Smooth muscle cell of the brain vasculature (primary cell): ENCODE measurements around the gene CD40.
"Not testable (repeated sequence)": the region's sequence is repeated elsewhere in the genome, so short reads cannot be mapped to it uniquely, and the experiment has no call there.

Source experiments
- DNase-seq: peaks from one replicate; pipeline ENCODE4 v3.0.0-alpha.2; 2012; ENCODE audit warnings: low read depth, low spot score

Gene CD40

GRCh38 chr20:46093531-46093930, 24.6 kb upstream of the CD40 start:
- no peak for DNase-seq

GRCh38 chr20:46099491-46100287, 18.4 kb upstream of the CD40 start:
- DNase-seq = no peak

GRCh38 chr20:46100444-46100843, 17.7 kb upstream of the CD40 start:
- DNase-seq = not testable (repeated sequence)

- no peak for DNase-seq
Measured at GRCh38 chr20:46100988-46101387, 17.1 kb upstream of the CD40 start.

GRCh38 chr20:46101957-46102356, 16.2 kb upstream of the CD40 start:
- no peak for DNase-seq

- no peak for DNase-seq
Measured at GRCh38 chr20:46102940-46103339, 15.2 kb upstream of the CD40 start.

- no peak for DNase-seq
Measured at GRCh38 chr20:46104262-46104661, 13.9 kb upstream of the CD40 start.

- DNase-seq = no peak
Measured at GRCh38 chr20:46107061-46107460, 11.1 kb upstream of the CD40 start.

- no peak for DNase-seq
Measured at GRCh38 chr20:46108435-46108841, 9.7 kb upstream of the CD40 start.

- no peak for DNase-seq
Measured at GRCh38 chr20:46108976-46109375, 9.1 kb upstream of the CD40 start.

GRCh38 chr20:46111028-46111835, 6.9 kb upstream of the CD40 start:
- no peak for DNase-seq

- DNase-seq = no peak
Measured at GRCh38 chr20:46111836-46112212, 6.3 kb upstream of the CD40 start.

- DNase-seq = no peak
Measured at GRCh38 chr20:46112430-46113112, 5.5 kb upstream of the CD40 start.

GRCh38 chr20:46113113-46113470, 5.0 kb upstream of the CD40 start:
- DNase-seq = no peak

- DNase-seq = no peak
Measured at GRCh38 chr20:46114449-46114848, 3.7 kb upstream of the CD40 start.

- no peak for DNase-seq
Measured at GRCh38 chr20:46118481-46119020, 437 bp downstream of the CD40 start.

- no peak for DNase-seq
Measured at GRCh38 chr20:46119028-46119546, 973 bp downstream of the CD40 start.

GRCh38 chr20:46119547-46119946, 1.4 kb downstream of the CD40 start:
- no peak for DNase-seq

- DNase-seq = no peak
Measured at GRCh38 chr20:46120136-46120535, 2.0 kb downstream of the CD40 start.

- DNase-seq = no peak
Measured at GRCh38 chr20:46121184-46121930, 3.2 kb downstream of the CD40 start.

GRCh38 chr20:46122071-46122470, 4.0 kb downstream of the CD40 start:
- DNase-seq = no peak
